ENCODE data around the gene HSCB. TPM values are rescaled to one million over a fixed set of nuclear protein-coding genes. Genes with fewer than 3 reads are reported as not detected.
"Not testable (repeated sequence)": the region's sequence is repeated elsewhere in the genome, so short reads cannot be mapped to it uniquely, and the experiment has no call there.

HSCB gene, protein sequence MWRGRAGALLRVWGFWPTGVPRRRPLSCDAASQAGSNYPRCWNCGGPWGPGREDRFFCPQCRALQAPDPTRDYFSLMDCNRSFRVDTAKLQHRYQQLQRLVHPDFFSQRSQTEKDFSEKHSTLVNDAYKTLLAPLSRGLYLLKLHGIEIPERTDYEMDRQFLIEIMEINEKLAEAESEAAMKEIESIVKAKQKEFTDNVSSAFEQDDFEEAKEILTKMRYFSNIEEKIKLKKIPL
- total RNA-seq, result 13.2 TPM
- 32.1 TPM for polyA plus RNA-seq (ENCODE audit: insufficient read depth, low read depth, low replicate concordance)
- long read RNA-seq, donor 1, partial matches to known transcripts, result 9 of 15 reads
- long read RNA-seq, donor 1, other reads (novel, unspliced or antisense), result 0 of 15 reads
- long read RNA-seq, donor 2, partial matches to known transcripts, result 0 of 4 reads
- long read RNA-seq, donor 2, other reads (novel, unspliced or antisense), result 0 of 4 reads
- long read RNA-seq, donor 3, partial matches to known transcripts, result 0 of 6 reads
- long read RNA-seq, donor 3, other reads (novel, unspliced or antisense), result 0 of 6 reads
- long read RNA-seq, donor 4, partial matches to known transcripts, result 0 of 4 reads
- long read RNA-seq, donor 4, other reads (novel, unspliced or antisense), result 0 of 4 reads
- long read RNA-seq, donor 5, result 0 reads
- long read RNA-seq, donor 6, transcript HSCB-201 (6 exons, 1,114 nt), result major isoform, 7 of 11 reads
- long read RNA-seq, donor 6, partial matches to known transcripts, result 0 of 11 reads
- long read RNA-seq, donor 6, other reads (novel, unspliced or antisense), result 0 of 11 reads
- long read RNA-seq, donor 7, partial matches to known transcripts, result 0 of 5 reads
- long read RNA-seq, donor 7, other reads (novel, unspliced or antisense), result 3 of 5 reads
- long read RNA-seq, donor 8, partial matches to known transcripts, result 0 of 6 reads
- long read RNA-seq, donor 8, other reads (novel, unspliced or antisense), result 0 of 6 reads
- long read RNA-seq, donor 9, partial matches to known transcripts, result 0 of 5 reads
- long read RNA-seq, donor 9, other reads (novel, unspliced or antisense), result 0 of 5 reads
- long read RNA-seq, donor 10, partial matches to known transcripts, result 0 of 6 reads
- long read RNA-seq, donor 10, other reads (novel, unspliced or antisense), result 0 of 6 reads

DNA sequence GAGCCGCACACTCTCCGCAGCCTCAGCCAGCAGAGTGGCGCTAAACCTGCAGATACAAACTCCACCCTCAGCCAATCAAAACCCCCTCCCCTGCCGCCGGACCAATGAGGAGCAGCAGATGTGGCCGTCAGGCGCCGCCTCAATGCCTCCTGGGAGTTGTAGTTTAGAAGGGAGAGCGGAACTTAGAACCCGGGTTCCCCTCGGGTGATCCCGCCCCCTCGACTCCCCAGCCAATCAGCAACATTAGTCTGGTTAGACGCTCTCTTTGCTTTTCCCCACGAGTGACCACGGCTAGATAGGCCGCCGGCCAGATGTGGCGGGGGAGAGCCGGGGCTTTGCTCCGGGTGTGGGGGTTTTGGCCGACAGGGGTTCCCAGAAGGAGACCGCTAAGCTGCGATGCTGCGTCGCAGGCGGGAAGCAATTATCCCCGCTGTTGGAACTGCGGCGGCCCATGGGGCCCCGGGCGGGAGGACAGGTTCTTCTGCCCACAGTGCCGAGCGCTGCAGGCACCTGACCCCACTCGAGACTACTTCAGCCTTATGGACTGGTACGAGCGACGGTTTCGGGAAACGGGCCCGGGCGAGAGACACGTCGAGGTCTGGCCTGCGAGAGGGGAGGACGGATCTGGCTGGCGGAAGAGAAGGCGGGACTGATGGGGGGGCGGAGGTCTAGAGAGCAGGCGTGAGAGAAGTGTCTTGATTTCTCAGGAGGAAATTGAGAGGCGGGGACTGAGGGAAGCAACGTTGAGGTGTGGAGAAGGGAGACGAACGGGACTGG lies at the start of gene HSCB, which contains the start of gene CHEK2:
TSS of gene HSCB (plus strand) at position 255 of the 777 bp plus-strand sequence. CDS start at position 312, 57 bp downstream.
TSS of gene CHEK2 (minus strand) at position 36 of the 777 bp plus-strand sequence. CDS start 7,099 bp downstream, outside the sequence.
- TF ChIP-seq, protein P1, sequence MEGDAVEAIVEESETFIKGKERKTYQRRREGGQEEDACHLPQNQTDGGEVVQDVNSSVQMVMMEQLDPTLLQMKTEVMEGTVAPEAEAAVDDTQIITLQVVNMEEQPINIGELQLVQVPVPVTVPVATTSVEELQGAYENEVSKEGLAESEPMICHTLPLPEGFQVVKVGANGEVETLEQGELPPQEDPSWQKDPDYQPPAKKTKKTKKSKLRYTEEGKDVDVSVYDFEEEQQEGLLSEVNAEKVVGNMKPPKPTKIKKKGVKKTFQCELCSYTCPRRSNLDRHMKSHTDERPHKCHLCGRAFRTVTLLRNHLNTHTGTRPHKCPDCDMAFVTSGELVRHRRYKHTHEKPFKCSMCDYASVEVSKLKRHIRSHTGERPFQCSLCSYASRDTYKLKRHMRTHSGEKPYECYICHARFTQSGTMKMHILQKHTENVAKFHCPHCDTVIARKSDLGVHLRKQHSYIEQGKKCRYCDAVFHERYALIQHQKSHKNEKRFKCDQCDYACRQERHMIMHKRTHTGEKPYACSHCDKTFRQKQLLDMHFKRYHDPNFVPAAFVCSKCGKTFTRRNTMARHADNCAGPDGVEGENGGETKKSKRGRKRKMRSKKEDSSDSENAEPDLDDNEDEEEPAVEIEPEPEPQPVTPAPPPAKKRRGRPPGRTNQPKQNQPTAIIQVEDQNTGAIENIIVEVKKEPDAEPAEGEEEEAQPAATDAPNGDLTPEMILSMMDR (IDR thresholded peaks at IDR 0.05; ENCODE audit: borderline replicate concordance, extremely low read depth, insufficient read depth), result no peak
- H3K4me3 ChIP-seq (ENCODE audit: low read length in 3 of 3), result peak within 1 kb of the TSS; percentile 93 to 99 (median 95)
- H3K9ac ChIP-seq (ENCODE audit: low read length in 3 of 3), result peak within 1 kb of the TSS; percentile 96 to 98 (median 97)
- peak; percentile 95 for FAIRE-seq
- H3K4me1 ChIP-seq (ENCODE audit: control insufficient read depth in 2 of 3, insufficient read depth in 2 of 3, low read depth in 1 of 3, low read length in 3 of 3), result peaks cover 3 to 7% (median 5%) of the 10 kb centered on the region in 3 donors
- H3K27ac ChIP-seq (ENCODE audit: low read depth in 2 of 2, low read length in 2 of 2), result peak within 1 kb of the TSS; percentile 98 to 99
- DNase-seq, result peak; percentile 99 to 100 (median 99)
- peaks cover 5 to 19% (median 6%) of the 10 kb centered on the region in 3 donors for H3K36me3 ChIP-seq (ENCODE audit: control insufficient read depth in 2 of 3, insufficient read depth in 3 of 3, low read length in 3 of 3)
- H3K9me3 ChIP-seq (ENCODE audit: control insufficient read depth in 2 of 3, insufficient read depth in 1 of 3, low read length in 3 of 3), result no peaks in the 10 kb centered on the region
- intact Hi-C loops (cut with DNase I), result no loop called here
- H3K27me3 ChIP-seq (ENCODE audit: control insufficient read depth, insufficient read depth, low read length), result no peaks in the 10 kb centered on the region

DNA sequence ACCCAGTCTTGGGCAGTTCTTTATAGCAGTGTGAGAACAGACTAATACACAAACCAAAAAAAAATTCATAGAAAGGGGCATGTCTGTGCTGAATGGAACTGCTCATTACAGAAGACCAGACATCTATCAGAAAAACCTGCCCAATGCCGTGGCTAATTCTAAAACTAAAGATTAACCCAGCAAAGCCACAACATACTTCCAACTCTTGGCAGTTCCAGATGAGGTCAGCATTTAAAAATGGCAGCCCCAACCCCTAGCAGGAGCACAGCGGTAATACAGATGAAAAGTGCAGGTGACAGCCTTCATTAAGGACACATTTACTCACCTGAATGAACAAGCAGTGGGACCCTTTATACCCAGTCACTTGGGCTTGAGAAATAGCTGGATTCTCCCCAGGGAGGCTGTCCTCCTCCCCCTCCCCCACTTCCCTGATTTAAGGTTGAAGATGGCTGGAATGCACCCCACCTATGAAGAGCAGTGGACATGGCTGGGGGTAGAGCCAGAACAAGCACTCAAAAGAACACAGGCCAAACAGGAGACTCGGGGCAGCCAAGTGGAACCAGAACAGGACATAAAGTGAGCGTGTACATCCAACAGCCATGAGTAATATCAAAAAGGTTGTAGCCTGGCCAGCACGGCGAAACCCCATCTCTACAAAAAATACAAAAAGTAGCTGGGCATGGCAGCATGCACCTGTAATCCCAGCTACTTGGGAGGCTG lies 48.6 kb upstream of the HSCB start:
- H3K4me1 ChIP-seq (ENCODE audit: control insufficient read depth in 2 of 3, insufficient read depth in 2 of 3, low read depth in 1 of 3, low read length in 3 of 3); FAIRE-seq; H3K36me3 ChIP-seq (ENCODE audit: control insufficient read depth in 2 of 3, insufficient read depth in 3 of 3, low read length in 3 of 3); H3K9me3 ChIP-seq (ENCODE audit: control insufficient read depth in 2 of 3, insufficient read depth in 1 of 3, low read length in 3 of 3); intact Hi-C loops (cut with DNase I); H3K9ac ChIP-seq (ENCODE audit: low read length in 3 of 3); H3K4me3 ChIP-seq (ENCODE audit: low read length in 3 of 3); H3K27me3 ChIP-seq (ENCODE audit: control insufficient read depth, insufficient read depth, low read length); H3K27ac ChIP-seq (ENCODE audit: low read depth in 2 of 2, low read length in 2 of 2): not testable (repeated sequence)
- DNase-seq, result peak in 1 of 5 donors; percentile 10

DNA sequence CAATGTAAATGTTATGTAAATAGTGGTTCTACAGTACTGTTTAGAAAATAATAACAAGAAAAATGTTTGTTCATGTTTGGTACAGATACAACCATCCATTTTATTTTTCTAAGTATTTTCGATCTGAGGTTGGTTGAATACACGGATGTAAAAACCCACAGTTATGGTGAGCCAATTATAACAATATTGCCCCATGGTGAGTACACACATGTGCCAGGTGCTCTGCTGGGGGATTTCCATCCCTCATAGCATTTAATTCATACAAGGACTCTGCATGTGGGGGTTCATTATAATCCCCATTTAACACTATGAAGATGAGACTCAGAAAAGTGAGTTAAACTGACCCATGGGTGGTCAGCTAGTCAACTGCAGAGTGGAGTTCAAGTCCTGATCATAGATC lies 38.9 kb upstream of the HSCB start:
- TF ChIP-seq, protein P1 (IDR thresholded peaks at IDR 0.05; ENCODE audit: borderline replicate concordance, extremely low read depth, insufficient read depth), result no peak
- no peak for FAIRE-seq

More for the DNA sequence above, 38.9 kb upstream of the HSCB start:
- Histone ChIP-seq H3K9me3 (ENCODE audit: control insufficient read depth in 2 of 3, insufficient read depth in 1 of 3, low read length in 3 of 3) (no peaks in the 10 kb centered on the region), H3K27ac (ENCODE audit: low read depth in 2 of 2, low read length in 2 of 2) (no peak overlapping the region), H3K27me3 (ENCODE audit: control insufficient read depth, insufficient read depth, low read length) (no peaks in the 10 kb centered on the region), H3K4me3 (ENCODE audit: low read length in 3 of 3) (no peak overlapping the region), H3K36me3 (ENCODE audit: control insufficient read depth in 2 of 3, insufficient read depth in 3 of 3, low read length in 3 of 3) (no peaks in the 10 kb centered on the region), H3K4me1 (ENCODE audit: control insufficient read depth in 2 of 3, insufficient read depth in 2 of 3, low read depth in 1 of 3, low read length in 3 of 3) (no peaks in the 10 kb centered on the region), H3K9ac (ENCODE audit: low read length in 3 of 3) (no peak overlapping the region)
- DNase-seq, result no peak
- intact Hi-C loops (cut with DNase I), result no loop called here
